ENCODE measurements around the gene SEPTIN1.
A peak's percentile ranks its signal among the peaks of the same experiment; 100 is the strongest.
"Not testable (repeated sequence)": the region's sequence is repeated elsewhere in the genome, so short reads cannot be mapped to it uniquely, and the experiment has no call there.

SEPTIN1 gene

DNA sequence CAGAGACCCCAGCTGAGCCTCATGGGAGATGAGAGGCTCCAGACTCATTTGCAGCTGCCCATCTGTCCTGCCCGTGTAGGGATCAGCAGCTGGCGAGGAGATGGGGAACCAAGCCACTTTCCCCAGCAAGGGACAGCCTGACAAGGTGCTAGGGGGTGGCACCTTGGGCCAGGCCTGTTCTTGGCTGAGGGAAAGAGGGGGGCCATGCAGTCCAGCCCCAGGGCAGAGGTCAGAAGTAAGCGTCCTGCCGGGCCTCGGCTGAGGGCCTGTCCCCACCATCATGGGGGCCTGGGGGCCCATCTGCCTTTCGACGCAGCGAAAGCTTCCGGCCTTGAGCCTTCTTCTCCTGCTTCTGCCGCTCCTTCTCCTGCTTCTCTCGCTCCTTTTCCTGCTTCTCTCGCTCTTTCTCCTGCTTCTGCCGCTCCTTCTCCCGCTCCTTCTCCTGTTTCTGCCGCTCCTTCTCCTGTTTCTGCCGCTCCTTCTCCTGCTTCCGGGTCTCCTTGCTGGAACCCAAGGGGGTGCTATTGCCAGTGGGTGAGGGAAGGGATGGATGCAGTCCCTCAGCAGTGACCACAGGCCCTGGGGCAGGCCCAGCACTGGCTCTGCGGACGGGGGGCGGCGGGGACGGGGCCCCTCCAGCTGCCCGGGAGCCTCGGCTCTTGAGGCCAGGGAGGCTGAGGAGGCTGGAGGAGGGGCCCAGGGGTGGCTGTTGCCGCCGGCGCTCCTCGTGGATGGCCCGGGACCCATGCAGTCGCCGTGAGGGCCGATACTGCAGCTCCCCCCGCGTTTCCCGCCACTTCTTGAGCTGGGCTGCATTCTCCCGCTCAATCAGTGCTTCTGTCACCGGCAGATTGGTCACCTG is 24.4 kb downstream of the SEPTIN1 start:
- no peak for DNase-seq (ENCODE audit: low read depth)

DNA sequence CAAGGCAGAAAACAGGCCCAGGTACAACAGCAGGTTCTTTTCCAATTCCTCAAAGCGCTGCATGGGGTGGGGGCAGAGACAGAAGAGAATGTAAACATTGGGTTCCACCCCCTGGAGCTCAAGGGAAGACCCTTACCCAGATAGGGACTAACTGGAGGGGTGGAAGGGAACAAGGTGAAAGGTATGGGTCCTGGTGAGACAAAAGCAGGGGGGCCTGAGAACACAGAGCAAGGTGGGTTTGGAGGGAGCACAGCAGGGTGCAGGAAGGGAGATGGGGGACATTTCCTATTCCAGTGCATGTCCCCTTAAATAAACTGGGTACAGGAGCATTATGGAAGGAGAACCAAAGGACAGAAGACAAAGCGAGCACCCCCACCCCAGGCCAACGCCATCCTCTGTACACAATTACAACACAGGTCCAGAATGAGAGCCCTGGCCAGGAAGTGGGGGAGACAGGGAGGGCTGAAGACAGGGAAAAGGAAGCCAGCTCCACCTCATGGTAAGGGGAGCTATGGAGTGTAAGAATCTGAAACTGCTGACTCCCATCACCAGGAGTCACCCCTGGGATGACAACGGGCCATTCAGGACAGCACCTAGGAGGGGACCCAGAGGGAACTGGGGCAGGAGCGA is 25.2 kb downstream of the SEPTIN1 start:
- DNase-seq (ENCODE audit: low read depth), result no peak

DNA sequence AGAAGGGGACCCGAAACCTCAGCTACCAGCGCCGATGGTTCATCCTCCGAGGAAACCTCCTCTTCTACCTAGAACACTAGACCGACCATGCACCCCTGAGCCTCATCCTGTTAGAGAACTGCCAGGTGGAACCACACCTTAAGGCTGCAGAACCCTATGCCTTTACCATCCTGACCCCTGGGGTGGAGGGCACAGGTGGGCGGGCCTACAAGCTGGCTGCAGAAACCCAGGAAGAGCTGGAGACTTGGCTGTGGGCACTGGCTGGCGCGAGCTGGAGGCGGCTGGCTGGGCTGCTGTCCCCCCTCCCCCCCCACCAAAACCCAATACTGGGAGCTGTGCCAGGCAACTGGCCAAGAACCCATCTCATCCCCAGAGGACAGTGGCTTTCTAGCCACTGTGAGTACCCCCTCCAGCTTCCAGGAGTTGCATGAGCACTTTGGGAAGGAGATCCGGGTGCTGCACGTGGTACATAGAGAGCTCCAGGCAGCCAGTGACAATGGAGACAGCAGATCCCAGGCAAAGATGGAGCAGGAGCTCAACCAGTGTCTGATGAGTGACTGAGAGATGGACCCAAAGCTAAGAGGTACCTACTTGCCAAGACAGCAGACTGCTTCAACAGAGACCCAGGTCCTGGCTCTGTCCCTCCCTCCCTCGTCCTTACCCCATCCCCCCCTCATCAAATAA is 25.8 kb downstream of the SEPTIN1 start:
- DNase-seq (ENCODE audit: low read depth), result no peak

DNA sequence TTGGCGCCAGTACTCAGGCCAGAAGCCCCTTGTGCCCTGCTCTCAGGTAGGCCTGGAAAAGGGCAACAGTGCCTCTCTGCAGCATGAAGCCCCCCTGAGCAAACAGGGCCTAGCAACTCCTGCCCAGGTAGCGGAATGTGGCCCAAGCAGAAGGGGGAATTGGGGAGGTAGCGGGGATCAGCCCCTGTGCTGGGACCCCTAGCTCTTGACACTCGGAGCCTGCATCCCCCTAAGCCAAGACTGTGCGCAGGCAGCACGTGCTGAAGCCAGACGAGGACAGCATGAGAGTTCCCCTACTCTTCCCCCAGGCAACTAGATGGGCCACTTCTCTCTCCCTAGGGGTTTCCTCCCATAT is 26.4 kb downstream of the SEPTIN1 start:
- DNase-seq (ENCODE audit: low read depth), result no peak

DNA sequence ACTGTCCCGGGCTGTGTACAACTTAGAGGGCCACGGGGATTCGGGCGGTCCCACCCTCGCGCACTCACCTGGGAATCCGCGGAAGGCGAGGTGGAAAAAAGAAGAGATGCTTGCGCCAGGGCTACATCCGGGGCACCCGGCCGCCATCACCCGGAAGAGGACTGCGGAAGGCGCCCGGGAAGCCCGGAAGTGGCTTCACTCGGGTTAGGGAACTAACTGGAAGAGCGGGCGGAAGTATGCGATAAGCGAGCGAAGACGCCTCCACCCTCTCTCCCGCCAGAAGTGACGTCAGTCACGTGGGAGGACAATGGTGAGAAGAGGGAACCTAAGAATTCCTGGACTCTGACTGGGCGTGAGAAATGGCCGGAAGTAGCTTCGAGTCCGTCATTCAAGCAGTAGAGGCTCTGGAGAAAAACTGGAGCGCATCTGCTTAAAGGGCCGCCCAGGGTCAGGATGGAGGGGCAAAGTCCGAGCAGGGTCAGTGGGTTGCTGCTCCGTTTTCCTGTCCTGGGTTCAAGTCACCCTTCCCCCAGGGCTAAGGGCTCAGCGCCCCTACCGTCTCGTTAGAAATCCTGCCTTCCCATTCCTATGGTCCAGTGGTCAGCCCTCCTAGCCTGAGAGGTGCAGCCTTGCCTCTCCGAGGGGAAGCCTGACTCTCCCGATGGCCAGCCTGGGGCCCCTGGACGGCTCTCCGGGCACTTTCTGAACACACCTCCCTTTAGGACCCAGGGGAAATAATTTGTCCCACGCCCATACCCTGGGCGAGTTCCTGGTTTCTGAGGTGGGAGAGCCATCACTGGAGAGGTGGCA is 27.0 kb downstream of the SEPTIN1 start, which contains the start of gene CD2BP2:
TSS of gene CD2BP2 (minus strand) at position 165 of the 810 bp plus-strand sequence. CDS start 627 bp downstream, outside the sequence.
- peak; percentile 83 for DNase-seq (ENCODE audit: low read depth)

DNA sequence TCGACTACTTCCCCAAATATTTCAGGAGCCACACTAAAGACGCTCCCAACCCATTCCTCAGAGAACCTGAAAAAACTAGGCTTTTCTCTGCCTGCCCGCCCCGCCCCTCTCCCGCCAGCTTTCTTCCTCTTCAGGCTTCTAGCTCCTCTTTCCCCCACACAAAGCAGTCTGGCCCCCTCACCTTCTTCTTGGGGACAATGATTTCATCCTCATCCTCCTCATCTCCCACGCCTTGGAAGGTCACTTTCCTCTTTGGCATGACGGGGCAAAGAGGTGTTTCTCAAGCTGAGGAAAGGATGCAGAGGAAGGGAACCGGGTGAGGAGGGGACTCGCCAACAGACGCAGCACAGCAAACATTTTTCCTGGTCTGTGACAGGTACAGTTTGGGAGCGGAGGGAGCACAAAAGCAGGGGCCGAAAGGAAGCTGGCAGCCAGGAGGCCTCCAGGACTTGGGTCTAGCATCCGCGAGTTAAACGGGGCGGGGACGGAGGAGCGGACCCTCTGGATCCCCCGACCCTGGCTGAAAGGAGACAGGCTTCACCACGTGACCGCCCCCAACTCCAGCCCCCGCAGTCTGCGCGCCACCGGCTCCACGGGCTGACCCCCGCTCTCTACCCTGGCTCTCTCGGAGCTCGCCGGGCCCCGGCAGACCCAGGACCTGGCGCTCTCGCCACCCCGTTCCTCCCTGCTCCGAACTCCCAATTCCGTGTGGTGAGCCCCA is 27.8 kb downstream of the SEPTIN1 start:
- DNase-seq (ENCODE audit: low read depth), result no peak

DNA sequence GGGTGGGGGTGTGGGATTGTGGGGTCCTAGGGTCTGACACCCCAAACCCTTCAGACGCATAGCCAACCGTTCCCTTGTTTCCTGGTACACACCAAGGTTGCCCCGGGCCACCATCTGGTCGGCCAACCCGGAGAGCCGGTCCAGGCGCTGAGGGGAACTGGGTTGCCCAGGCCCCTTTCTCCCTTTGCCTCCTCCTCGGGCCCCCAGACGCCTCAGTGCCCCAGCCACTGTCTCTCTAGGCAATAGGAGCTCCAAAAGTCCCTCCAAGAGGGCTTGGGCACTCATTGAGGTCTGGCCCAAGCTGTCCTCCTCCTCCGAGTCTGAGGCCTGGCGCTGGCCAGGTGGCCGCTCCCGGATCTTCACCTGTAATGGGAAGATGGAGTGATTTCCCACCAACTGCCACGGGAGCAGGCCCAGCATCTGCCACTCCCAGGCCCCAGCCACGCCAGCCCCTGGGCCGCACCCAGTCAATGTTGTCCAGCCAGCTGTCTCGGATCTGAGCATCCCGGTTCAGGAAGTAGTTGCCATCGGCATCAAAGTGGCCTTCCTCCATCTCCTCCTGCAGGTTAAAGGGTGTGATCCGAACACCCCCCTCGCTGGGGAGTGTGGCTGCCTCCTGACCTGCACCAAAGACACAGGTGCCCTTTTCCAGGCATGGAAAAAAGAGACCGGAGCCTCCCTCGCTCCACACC is 28.8 kb downstream of the SEPTIN1 start:
- no peak for DNase-seq (ENCODE audit: low read depth)

DNA sequence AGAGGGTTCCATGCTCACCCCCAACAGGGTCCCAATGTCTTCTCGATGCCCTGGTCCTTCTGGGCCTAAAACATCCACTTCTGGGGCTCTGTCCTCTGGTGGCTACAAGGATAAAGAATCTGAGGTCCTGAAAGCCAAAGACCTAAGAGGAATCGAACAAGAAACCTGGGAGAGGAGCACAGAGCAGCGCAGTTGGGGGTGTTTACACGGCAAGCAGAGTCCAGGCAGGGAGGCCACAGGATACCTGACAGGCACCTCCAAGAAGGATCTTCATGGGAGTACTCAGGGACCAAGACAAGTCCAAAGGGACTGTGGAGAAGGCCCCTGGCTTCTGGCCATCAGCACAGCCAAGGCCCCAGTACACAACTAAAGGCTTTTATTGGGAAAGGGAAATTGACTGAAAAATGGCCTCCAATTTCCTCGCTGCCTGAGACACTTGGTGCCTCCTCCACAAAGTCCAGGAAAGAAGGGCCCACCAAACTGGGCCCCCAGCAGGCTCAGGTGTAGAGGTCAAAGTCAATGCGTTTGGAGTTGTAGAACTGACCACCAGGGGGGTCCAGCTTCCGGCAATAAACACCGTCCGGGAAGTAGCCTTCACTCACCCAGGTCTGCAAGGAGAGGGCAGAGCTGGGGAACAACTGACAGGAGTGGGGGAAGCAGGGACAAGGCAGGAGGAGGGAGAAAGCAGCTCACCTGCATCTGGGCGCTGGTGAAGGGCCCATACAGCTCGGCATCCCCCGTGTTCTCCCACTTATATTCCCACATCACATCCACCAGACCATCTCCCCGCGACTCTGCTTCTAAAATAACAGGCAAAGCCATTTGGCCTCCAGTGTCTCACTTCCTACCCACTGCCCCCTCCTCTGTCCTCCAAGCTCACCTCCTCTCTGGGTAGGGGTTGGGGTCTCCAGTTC is 29.6 kb downstream of the SEPTIN1 start:
- DNase-seq (ENCODE audit: low read depth), result no peak

DNA sequence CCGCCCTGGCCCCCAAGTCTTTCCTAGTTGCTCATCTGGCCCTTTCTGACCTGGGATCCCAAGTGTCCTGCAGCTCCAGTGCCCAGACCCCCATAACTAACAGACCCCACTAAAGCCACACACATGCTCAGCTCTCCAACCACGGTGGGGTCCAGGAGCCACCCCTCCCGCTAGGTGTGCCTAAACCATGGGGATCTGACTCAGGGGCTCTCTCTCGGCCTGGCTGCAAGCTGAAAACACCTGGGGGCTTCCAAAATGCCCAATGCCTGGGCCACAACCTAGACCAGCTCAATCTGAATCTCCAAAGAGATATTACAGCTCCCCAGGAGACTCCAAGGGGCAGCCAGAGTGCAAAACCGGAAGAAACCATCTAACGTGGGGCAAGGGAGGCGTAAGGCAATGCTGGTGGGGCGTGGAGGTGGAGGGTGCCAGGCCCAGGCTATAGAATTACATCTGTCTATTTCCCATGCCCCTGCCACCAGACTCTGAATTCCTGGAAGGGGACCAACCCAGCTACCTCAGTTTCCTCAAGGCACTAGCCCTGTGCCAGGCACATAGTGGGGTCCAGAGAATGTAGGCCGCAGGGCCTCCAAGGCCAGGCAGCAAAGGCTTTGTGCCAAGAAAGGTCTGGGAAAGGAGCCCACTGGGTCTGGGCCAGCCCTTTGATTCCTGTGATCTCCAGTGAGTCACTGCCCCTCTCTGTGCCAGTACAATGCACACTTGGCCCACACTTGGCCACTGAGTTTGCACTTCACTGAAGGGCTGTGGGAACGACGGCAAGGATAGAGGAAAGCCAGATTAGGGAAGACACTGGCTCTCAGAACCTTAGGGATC is 30.6 kb downstream of the SEPTIN1 start:
- no peak for DNase-seq (ENCODE audit: low read depth)

DNA sequence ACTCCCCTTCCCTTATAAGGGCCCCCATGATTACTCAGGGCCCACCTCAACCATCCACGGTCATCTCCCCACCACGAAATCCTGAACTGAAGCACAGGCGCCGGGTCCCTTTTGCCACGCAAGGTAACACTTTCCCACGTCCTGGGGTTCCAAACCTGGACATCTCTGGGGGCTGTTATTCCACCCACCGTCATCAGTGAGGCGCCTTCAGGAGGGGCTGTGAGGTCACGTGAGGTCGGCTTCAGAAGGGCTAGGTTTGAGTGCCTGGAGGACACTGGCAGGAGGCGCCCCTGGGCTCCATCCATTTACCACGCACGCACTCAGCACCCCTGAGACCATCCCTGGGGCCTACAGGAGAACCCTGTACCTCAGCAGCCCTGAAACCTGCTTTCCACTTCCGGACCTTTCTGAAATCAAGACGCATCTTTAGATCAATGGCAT is 31.3 kb downstream of the SEPTIN1 start:
- no peak for DNase-seq (ENCODE audit: low read depth)

DNA sequence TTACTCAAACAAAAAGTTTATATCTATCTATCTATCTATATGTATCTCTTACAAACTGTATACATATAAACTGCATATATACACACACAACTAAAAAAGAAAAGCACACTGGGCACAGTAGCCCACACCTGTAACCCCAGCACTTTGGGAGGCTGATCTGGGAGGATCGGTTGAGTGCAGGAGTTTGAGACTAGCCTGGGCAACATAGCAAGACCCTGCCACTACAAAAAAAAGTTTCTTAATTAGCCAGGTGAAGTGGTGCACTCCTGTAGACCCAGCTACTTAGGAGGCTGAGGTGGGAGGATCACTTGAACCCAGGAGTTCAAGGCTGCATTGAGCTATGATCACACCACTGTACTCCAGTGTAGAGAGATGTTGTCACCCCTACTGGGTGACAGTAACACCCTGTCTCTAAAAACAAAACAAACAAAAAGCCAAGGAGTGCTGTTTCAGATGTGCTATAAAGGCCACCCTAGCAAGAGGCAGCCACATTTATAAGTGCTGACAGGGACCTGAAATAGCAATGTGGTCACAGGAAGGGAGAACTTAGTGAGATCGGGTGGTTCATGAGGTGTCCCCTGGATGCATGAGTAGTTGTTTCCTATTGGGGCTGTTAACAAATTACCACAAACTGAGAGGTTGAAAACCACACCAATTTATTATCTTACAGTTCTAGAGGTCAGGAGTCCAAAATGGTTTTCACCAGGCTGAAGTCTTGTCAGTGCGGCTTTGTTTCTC is 32.1 kb downstream of the SEPTIN1 start:
- no peak for DNase-seq (ENCODE audit: low read depth)

DNA sequence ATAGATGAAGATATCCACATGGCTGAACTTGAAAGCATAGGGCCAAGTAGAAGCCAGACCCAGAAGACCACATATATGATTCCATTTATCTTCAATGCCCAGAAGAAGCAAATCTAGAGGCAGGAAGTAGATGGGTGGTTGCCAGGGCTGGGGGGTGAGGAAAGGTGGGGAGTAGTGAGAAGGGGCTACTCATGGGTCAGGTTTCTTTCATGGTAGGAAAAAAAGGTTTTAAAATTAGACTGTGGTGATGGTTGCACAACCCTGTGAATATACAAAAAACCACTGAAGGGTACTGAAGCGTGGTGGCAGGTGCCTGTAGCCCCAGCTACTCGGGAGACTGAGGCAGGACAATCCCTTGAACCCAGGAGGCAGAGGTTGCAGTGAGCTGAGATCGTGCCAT is 32.7 kb downstream of the SEPTIN1 start:
- DNase-seq (ENCODE audit: low read depth), result no peak

DNA sequence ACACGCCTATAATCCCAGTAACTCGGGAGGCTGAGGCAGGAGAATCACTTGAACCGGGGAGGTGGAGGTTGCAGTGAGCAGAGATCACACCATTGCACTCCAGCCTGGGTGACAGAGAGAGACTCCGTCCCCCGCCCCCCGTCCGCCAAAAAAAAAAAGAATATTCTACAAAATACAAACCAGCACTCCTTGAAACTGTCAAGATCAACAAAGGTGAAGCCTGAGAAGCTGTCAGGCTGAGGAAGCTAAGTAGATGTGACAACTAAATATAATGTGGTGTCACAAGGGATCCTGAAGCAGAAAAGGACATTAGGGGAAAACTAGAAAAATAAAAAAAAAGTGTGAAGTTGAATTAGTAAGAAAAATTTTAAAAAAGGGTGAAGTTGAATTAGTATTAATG is 33.4 kb downstream of the SEPTIN1 start:
- DNase-seq (ENCODE audit: low read depth), result no peak

DNA sequence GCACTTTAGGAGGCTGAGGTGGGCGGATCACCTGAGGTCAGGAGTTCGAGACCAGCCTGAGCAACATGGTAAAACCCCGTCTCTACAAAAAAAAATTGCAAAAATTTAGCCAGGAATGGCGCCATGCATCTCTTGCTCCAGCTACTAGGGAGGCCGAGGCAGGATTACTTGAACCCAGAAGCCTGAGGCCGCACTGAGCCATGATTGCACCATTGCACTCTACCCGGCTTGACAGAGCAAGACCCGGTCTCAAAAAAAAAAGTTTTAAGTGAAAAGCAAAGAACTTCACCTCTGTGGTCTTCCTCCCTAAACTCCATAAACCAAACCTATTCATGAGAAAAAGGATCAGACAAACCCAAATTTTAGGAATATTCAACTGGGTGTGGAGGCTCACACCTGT is 34.2 kb downstream of the SEPTIN1 start:
- DNase-seq (ENCODE audit: low read depth), result no peak

DNA sequence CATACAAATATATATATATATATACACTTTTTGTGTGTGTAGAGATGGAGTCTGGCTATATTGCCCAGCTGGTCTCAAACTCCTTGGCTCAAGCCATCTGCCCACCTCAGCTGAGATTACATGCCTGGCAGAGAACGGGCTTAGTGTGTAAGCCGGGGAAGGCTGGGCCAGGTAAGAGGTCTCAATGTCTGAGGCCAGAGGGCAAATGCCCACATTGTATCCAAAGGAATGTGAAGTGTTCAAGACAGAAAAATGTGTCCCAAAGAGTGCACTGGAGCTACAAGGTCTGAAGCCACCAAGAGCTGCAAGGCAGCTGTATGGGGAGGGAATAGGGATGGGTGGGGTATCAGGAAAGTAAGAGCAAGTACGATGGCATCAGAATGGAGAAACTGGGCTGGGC is 36.1 kb downstream of the SEPTIN1 start:
- DNase-seq (ENCODE audit: low read depth), result no peak

DNA sequence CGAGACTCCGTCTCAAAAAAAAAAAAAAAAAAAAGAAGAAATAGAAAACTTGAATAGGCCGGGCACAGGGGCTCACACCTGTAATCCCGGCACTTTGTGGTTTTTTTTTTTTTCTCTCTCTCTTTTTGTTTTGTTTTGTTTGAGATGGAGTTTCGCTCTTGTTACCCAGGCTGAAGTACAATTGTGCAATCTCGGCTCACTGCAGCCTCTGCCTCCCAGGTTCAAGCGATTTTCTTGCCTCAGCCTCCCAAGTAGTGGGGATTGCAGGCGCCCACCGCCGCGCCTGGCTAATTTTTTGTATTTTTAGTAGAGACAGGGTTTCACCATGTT is 38.9 kb downstream of the SEPTIN1 start:
- DNase-seq (ENCODE audit: low read depth), result not testable (repeated sequence)

DNA sequence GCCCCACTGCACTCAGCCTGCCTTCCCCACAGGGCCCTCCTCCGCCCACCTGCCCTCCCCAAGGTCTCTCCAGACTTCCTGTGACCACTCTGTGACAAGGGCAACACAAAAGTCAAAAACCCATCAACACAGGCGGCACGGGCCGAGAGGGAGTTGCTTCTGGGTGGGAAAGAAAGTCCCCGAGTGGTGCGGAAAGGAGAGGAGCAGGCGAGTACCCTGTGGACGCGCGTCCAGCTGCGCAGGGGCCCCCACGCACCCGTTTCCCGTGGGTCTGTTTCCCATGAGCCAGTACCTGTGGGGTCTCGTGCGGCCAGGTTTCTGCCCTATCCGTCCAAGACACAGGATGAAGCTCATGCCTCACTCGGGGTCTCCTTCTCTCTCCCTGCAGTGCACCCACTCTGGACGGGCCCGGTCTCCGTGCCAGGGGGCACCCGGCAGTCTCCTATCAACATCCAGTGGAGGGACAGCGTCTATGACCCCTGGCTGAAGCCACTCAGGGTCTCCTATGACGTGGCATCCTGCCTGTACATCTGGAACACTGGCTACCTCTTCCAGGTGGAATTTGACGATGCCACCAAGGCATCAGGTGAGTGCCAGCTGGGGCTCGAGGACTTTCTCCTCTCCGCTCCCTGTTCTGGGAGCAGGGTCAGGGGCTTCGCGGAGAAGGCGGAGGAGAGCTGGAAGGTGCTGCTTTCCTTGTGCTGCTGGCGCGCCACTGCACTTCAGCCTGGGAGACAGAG is 39.4 kb downstream of the SEPTIN1 start:
- DNase-seq (ENCODE audit: low read depth), result no peak

DNA sequence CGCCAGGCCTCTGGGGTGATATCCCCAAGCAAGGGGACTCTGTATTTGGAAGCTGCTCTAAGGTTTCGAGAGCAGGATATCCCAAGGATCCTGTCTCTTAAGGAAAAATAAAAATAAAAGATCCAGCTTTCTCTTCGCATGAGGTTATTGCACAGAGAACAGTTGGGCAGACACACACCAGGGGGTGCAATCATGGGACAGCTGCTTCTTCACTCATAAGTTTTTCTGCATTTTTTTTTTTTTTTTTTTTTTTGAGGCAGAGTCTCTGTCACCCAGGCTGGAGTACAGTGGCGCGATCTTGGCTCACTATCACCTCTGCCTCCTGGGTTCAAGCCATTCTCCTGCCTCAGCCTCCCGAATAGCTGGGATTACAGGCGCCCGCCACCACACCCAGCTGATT is 40.4 kb downstream of the SEPTIN1 start:
- not testable (repeated sequence) for DNase-seq (ENCODE audit: low read depth)
